Panc1 (cell line): Measurements from ENCODE around the gene DNMT3A. TPM values are rescaled to one million over a fixed set of nuclear protein-coding genes. Genes with fewer than 3 reads are reported as not detected.

Source experiments
- ATAC-seq: fragments of 200-7000 bp; cut with Tn5 transposase; 2 replicates; pipeline ENCODE4 v1.9.1; 2020; ENCODE audit warnings: mild to moderate bottlenecking, moderate library complexity
- BruUV-seq: library from RNA; stranded (reverse); fragments of 400-500 nt; replicated peaks from 2 replicates; lab custom pipeline; 2021; lab: Mats Ljungman, UMichigan
- CTCF ChIA-PET: fragments of 300-600 bp; sonication (Branson Sonifier 250); formaldehyde crosslinking; loops from one replicate; lab custom pipeline; 2022; ENCODE audit warnings: antibody characterized with exemption; lab: Charles Lee
- POLR2A ChIA-PET: fragments of 300-600 bp; sonication (Branson Sonifier 250); formaldehyde crosslinking; loops from one replicate; lab custom pipeline; 2022; ENCODE audit warnings: antibody characterized with exemption; lab: Charles Lee
- DNase-seq: peaks from one replicate; pipeline ENCODE4 v3.0.0-alpha.2; 2010; ENCODE audit warnings: low read depth, low spot score
- H3K27ac ChIP-seq: 2 replicates; pipeline ENCODE4 v1.5.1; 2011; ENCODE audit warnings: mild to moderate bottlenecking, low read length, inconsistent platforms
- H3K27me3 ChIP-seq: fragments of 200-500 bp; sonication (Bioruptor generic); 2 replicates; pipeline ENCODE4 v1.6.0; 2014; ENCODE audit warnings: low read length, inconsistent platforms; ENCODE audit not compliant: control insufficient read depth, insufficient read depth
- H3K36me3 ChIP-seq: fragments of 200-500 bp; sonication (Bioruptor generic); 2 replicates; pipeline ENCODE4 v1.5.1; 2014; ENCODE audit warnings: inconsistent platforms, mild to moderate bottlenecking, low read length, moderate library complexity; ENCODE audit not compliant: control insufficient read depth, insufficient read depth
- H3K4me1 ChIP-seq: 2 replicates; pipeline ENCODE4 v1.5.1; 2011; ENCODE audit warnings: inconsistent platforms, mild to moderate bottlenecking, low read length, moderate library complexity; ENCODE audit not compliant: control insufficient read depth, insufficient read depth
- H3K4me3 ChIP-seq, 2 experiments: 2 replicates each; pipeline ENCODE4 v1.5.1; 2011 to 2012; ENCODE audit warnings: low read depth in 2 of 2, low read length in 2 of 2, mild to moderate bottlenecking in 2 of 2, inconsistent platforms in 1 of 2, moderate library complexity in 1 of 2
- H3K9me3 ChIP-seq: fragments of 200-500 bp; sonication (Bioruptor generic); 2 replicates; pipeline ENCODE4 v1.5.1; 2014; ENCODE audit warnings: low read depth, mild to moderate bottlenecking, inconsistent platforms, low read length, moderate library complexity; ENCODE audit not compliant: control insufficient read depth, insufficient read depth
- CTCF ChIP-seq: fragments of 450-650 bp; IDR thresholded peaks from 2 replicates; pipeline ENCODE4 v1.5.1; 2017; ENCODE audit warnings: mild to moderate bottlenecking
- POLR2AphosphoS5 ChIP-seq: IDR thresholded peaks from 2 replicates; pipeline ENCODE4 v1.6.1; 2012; ENCODE audit warnings: mild to moderate bottlenecking, low read depth, low read length, moderate library complexity
- REST ChIP-seq, 2 experiments: IDR thresholded peaks; 2 replicates each; pipeline ENCODE4 v1.6.1; 2011 to 2012; ENCODE audit warnings: low read depth in 2 of 2, control low read depth in 1 of 2, low read length in 1 of 2, mild to moderate bottlenecking in 1 of 2, moderate library complexity in 1 of 2; ENCODE audit not compliant: insufficient read depth in 1 of 2
- SIN3A ChIP-seq: IDR thresholded peaks from 2 replicates; pipeline ENCODE4 v1.6.1; 2012; ENCODE audit warnings: low read depth, mild to moderate bottlenecking, low read length, moderate library complexity, borderline replicate concordance; ENCODE audit not compliant: insufficient read depth
- TCF7L2 ChIP-seq: IDR thresholded peaks from 2 replicates; pipeline ENCODE4 v1.6.1; 2011; ENCODE audit warnings: mild to moderate bottlenecking, low read depth, low read length, inconsistent platforms
- in situ Hi-C: cut with HindIII; loops from 2 replicates; pipeline ENCODE4 v1.10.0; 2016; ENCODE audit warnings: low sequenced_read_pairs, low pct_unique_long_range_greater_than_20kb
- intact Hi-C: fragments of 100-400 bp; cut with micrococcal nuclease; formaldehyde crosslinking; loops from one replicate; pipeline ENCODE4 v1.10.0; 2022; ENCODE audit not compliant: unreplicated experiment
- total RNA-seq: library from RNA; stranded (reverse); gene quantifications from one replicate; pipeline ENCODE4 v1.2.1, GENCODE V29; 2021; ENCODE audit not compliant: unreplicated experiment

DNMT3A gene
- total RNA-seq, 1 experiment from 2014 or later, result 29.3 TPM

GRCh38 chr2:25190536-25190935, 151.2 kb downstream of the DNMT3A start:
- H3K4me1 ChIP-seq, result no peaks in the 10 kb centered on the region
- ATAC-seq, result no peak
- TF ChIP-seq SIN3A (no peak), CTCF (no peak), POLR2AphosphoS5 (no peak), REST (IDR thresholded peaks at IDR 0.05; ENCODE audit: insufficient read depth in 1 of 2, low read depth in 2 of 2, low read length in 1 of 2) (no peak), TCF7L2 (no peak)
- in situ Hi-C loops, result no loop called here
- CTCF ChIA-PET, result interaction anchor here (0.6 kb wide), 1 partner anchor 330 kb away, joined by 3 read pairs; no protein-coding TSS in a partner anchor
- no peak overlapping the region for H3K27ac ChIP-seq
- POLR2A ChIA-PET, result no interaction called here
- no peaks in the 10 kb centered on the region for H3K9me3 ChIP-seq
- no peak for DNase-seq
- BruUV-seq, result no TSS peak
- no peaks in the 10 kb centered on the region for H3K36me3 ChIP-seq
- H3K4me3 ChIP-seq, result no peak overlapping the region
- intact Hi-C loops, result no loop called here
- H3K27me3 ChIP-seq, result no peaks in the 10 kb centered on the region

DNA sequence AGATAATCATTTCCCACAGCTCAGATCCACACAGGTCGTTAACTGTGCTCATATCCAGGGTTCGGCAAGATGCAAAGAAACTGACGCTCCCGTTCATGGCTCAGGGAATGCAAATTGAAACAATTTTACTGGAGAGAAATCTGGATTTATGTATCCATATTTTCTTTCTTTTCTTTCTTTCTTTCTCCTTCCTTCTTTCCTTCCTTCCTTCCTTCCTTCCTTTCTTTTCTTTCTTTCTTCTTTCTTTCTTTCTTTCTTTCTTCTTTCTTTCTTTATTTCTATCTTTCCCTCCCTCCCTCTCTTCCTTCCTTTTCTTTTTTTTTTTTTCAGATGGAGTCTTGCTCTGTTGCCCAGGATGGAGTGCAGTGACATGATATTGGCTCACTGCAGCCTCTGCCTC, 153.3 kb downstream of the DNMT3A start:
- in situ Hi-C loops, result no loop called here
- intact Hi-C loops, result no loop called here
- DNase-seq (no peak), ATAC-seq (no peak)
- no peaks in the 10 kb centered on the region for H3K4me1 ChIP-seq
- ChIA-PET CTCF (no interaction called here), POLR2A (no interaction called here)
- no TSS peak for BruUV-seq
- H3K9me3 ChIP-seq, result no peaks in the 10 kb centered on the region
- H3K4me3 ChIP-seq, result no peak overlapping the region
- TF ChIP-seq SIN3A (no peak), REST (IDR thresholded peaks at IDR 0.05; ENCODE audit: insufficient read depth in 1 of 2, low read depth in 2 of 2, low read length in 1 of 2) (no peak), CTCF (no peak), POLR2AphosphoS5 (no peak), TCF7L2 (no peak)
- no peak overlapping the region for H3K27ac ChIP-seq
- no peaks in the 10 kb centered on the region for H3K27me3 ChIP-seq
- no peaks in the 10 kb centered on the region for H3K36me3 ChIP-seq
